GM18868 (cell line): ENCODE results near the gene GLB1L2.

ENCODE experiments used
- ATAC-seq: cut with Tn5 transposase; IDR thresholded peaks from one replicate; pipeline ENCODE4 v1.9.1; 2021; ENCODE audit warnings: mild to moderate bottlenecking, moderate library complexity; ENCODE audit not compliant: unreplicated experiment

GLB1L2 gene

DNA sequence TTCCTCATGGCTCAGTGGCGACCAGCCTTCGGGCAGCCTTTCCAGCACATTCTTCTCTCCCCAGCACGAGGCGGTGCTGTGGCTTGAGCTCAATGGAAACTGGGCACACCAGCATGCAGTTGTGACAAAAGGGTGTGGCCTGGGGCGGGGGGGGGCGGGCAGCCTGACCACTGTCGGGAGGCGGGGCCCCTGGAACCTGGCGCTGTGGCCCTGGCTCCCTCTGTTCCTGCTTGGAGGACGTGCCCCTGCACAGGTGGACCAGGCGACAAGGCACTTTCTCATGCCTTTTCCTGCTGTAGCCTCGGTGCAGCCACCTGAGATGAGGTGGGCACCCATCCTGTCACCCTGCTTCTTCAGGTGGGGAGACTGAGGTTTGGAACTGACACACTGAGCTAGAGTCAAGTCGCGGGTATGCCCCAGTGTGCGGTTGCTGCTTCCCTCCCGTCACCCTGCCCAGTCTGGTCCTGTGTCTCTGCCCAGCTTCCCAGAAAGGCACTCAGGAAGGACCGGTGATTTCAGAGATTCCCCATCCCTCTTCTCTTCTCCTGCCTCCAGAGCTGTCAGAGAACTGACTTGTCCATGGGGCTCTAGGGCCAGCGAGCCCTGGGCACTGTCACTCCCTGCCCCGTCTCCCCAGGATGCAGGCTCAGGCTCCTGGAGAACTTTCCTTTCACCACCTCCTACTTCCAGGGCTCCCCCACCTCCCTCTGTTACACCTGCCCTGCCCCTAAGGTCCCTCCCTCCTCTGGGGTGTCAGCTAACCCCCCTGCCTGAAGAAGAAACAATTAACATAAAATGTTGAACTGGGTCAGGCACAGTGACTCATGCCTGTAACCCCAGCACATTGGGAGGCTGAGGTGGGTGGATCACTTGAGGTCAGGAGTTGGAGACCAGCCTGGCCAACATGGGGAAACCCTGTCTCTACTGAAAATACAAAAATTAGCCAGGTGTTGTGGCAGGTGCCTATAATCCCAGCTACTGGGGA is 70.3 kb downstream of the GLB1L2 start:
- no peak for ATAC-seq

- ATAC-seq = no peak
Observed at GRCh38 chr11:134402910-134403309, 71.1 kb downstream of the GLB1L2 start.

DNA sequence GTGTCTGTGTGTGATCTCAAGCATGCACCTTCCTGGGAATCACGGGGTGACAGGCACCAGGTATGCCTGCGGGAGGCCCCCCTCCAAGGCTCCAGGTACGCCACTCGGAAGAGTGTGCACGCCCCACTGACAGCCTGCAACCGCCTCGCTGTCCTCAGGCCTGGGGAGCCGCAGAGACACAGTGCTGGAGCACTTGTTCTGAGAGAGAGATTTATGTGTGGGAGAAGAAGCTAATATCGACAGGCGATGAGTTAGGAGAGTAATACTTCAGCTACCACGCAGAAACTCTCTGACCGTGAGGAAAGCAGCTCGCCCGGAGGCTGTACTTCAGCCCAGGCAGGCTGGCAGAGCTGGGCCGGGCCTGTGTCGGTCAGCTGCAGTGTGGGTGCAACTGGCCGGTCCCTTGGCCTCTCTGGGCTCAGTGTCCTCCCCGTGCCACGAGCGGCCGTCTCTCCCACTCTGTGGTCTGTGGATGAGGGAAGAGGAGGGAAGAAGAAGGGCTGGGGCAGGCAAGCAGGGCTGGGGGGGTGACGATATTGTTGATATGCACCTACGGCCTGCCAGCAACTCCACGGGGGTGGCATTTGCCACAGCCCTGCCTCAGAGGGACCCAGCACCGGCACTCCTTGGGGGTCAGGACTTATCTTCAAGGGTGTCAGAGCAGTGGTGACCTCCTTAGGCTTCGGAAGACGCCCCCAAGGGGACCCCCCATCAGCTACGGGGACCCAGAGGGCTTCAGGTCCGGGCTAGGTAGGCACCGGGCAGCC is 73.0 kb downstream of the GLB1L2 start:
- ATAC-seq = no peak

GRCh38 chr11:134405436-134405835 is 73.6 kb downstream of the GLB1L2 start:
- no peak for ATAC-seq

GRCh38 chr11:134405841-134406240 is 74.1 kb downstream of the GLB1L2 start:
- no peak for ATAC-seq

- ATAC-seq = no peak
Observed at GRCh38 chr11:134406264-134407185, 74.7 kb downstream of the GLB1L2 start.

DNA sequence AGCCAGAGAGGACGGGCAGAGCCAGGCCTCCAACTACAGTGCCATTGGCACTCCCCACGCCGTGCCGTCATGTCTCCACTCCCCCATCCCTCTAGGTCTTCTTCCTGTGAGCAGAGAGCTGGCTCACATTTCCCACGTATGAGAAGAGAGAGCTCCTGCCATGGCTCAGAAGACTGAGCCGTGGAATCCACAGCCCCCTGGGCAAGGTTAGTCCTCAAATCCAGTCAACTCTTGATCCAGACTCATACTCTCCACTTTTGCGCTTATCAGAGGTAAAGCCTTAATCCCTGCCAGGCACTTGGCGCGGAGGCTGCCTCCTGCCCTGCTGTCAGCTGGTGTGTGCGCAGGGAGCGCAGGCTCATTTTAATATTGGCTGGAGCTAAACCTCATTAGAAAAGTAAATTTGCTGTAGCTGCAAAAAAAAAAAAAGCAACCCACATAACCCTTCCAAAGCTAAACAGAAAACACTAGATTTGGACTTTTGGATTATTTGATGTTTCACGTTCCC is 75.6 kb downstream of the GLB1L2 start:
- no peak for ATAC-seq

DNA sequence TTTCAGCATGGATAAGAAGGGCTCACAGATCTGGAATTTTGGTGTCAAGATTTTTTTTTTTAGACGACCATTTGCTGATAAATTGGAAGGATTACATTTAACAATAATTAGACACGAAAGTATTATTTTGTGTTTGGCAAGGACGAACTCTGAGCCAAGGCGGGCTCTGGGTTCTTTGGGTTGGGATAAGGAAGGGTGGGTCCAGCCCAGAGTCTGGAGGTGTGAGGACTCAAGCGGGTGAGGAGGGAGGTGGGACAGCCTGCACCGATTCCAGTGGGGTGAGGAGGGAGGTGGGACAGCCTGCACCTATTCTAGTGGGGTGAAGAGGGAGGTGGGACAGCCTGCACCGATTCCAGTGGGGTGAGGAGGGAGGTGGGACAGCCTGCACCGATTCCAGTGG is 76.1 kb downstream of the GLB1L2 start:
- ATAC-seq = no peak

- no peak for ATAC-seq
Observed at GRCh38 chr11:134409552-134410429, 78.0 kb downstream of the GLB1L2 start.

DNA sequence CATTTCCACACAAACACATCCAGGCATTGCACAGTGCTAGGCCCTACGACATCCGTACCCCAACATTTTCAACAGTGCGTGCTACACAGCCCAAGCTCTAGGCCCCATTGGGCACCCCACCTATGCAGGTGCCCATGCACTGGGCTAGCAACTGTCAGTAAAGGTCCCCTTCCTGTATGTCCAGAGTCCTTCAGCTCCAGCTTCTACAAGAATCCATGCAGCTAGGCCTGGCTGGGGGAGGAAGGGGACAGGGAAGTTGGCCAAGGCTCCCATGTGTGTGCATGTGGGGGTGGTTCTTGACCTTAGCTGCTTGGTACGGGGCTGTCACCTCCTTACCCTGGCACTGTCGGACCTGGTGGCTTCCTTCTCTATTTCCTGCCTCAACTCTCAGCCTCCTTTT is 79.0 kb downstream of the GLB1L2 start:
- no peak for ATAC-seq

DNA sequence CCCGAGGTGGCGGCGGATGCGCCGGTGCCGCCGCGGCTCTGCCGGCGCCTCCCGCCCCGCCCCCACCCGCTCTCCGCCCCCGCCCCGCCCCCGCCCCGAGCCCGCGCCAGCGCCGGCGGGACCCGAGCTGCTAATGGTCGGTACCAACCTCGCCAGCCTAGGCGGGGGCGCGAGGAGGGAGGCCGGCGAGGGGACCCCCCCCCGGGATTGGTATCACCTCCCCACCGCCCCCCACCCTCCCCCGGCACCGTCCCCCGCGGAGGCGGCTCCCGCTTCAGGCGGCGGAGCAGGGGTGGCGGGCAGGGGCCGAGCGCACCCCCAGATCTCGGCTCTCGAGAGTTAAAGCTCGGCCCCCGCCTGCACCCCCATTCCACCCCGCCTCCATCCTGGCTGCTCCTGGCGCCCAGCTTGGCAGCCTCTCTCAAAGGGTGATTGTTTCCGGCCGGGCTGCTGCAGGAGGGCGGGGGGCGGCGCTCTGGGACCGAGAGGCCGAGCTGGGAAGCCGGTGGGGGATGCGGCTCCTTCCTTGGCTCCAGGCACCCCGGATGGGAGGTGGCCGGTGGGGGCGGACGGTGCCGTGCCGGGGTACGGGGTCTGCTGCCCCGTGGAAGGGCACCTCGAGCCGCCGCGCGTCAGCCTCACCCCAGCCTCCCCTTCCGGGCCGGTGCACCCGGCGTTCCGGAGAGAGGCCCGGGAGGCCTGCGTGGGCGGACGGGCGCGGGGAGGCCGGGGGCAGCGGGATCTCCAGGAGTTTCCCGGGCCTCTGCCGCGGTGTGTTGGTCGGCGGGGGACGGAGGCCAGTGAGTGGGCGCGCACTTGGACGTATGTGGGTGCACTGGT is 80.6 kb downstream of the GLB1L2 start, which contains the start of gene B3GAT1:
Gene B3GAT1 (minus strand): TSS at position 40 of the 840 bp plus-strand sequence. CDS start 24,583 bp downstream, outside the sequence.
- ATAC-seq = no peak

DNA sequence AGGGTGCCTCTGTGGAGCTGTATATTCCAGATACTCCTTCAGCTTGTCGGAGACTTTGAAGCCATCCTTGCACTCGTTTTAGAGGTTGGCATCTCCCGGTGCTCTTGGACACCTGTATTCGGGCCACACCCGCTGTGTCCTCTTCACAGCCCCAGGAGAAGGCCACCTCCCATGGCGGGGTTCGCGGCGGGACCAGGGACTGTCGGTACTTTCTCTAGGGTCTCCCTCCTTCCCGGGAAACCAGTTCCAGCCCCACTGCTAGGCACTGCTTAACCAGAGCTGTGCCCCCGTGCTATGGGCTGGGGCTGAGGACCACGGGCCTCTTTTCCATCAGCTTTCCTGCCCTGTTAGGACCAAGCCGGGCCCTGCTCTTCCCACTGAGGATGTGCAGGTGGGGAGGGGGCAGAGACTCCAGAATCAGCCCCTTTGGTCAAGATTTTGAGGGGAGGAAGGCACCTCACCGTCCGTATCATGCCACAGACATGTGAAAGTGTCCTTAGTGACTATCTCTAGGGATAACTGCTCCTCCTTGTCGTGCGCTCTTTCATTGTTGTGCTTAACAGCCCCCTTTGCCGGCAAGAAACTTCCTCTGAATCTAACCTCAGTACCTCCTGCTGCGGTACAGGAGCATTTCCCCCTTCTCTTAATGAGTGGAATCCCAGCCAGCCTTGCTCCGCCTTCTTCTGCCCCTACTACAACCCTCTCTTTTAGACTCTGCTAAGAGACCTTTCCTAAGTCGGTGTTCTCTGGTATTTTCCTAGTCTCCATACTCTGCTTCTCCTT is 81.4 kb downstream of the GLB1L2 start:
- no peak for ATAC-seq

GRCh38 chr11:134413826-134414731 is 82.3 kb downstream of the GLB1L2 start:
- no peak for ATAC-seq

DNA sequence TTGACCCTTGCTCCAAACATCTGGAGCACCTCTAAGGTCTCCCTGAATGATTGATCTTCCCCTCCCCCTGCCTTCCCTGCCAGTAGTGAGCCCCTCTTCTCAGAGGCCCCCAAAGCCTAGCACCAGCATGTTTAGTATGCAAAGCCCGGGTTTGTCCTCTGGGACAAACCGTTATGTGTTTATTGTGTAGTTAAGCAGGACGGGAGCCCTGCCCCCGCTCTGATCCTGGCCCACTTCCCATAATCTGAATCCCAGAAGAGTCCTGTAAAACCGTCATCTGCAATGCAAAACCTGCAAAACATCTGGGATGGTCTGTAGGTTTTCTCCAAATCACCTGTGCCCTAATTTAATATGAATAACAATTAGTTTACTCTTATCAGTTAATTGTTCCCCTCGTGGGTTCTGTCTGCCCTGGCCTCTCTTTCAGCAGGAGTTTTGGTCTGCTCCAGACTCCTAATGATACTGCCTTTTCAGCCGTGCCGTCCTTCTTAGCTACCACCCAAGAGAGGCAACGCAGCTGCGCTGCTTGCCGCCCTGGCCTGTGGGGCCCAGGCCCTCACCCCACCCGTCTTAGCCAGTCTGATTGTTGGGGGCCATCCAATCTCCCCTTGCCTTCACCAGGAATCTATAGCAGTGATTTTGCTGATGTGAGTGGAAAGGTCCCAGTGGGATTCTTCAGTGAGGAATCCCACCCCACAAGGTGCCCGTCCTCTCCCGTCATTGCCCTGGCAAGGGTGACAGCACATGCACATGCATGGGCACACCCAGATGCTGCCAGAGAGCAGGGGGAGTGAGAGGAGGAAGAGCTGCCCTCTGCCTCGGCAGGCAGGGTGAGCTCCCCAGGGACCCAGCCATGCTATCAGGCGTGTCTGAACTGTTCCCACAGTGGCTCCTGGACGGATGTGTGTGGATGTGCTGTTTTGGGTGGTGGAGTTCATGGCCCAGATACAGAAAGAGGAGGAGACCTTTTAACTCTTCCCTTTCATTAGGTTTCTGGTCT is 83.3 kb downstream of the GLB1L2 start:
- no peak for ATAC-seq

DNA sequence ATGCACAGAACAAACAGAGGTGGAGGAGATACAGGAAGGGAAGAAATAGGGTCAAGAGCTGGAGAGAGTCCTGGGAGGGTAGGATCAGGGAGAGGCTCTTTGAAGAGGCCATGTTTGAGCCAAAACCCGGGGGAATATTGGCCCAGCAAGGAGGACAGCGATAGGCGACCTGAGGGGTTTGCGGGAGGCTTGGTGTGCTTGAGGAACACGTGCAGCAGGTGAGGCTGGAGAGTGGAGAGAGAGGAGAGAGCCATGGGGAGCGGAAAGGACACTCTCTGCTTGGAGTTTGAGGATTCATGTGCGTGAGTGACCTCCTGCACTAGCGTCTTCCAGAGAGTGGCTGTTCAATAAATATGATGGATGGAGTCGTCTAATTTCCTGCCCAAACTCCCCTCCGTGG is 84.9 kb downstream of the GLB1L2 start:
- no peak for ATAC-seq
